ENCODE results near the gene CTDP1. TPM values are rescaled to one million over a fixed set of nuclear protein-coding genes. Genes with fewer than 3 reads are reported as not detected.

The CTDP1 gene
- total RNA-seq, 1 experiment from 2014 or later, result 24.9 TPM

DNA sequence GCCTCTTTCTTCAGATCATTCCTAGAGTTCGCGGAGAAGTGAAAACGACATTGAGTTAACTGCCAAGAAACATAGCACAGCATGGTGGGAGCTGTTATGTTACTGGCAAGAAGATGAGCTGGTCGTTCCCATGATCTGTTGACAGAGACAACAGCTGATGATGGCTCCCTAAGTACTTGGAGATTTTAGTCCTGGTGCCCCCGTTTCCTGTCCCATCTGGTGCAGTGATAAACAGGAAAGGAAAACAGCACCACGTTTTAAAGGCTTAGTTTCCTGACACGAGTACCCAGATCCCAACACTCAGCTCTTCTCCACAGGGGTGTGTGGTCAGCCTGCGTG is 61.7 kb downstream of the CTDP1 start:
- H3K79me2 ChIP-seq (ENCODE audit: insufficient read depth, low read length), result no peaks in the 10 kb centered on the region
- intact Hi-C loops (cut with micrococcal nuclease), result no loop called here
- no TSS peak for BruUV-seq (replicated peaks)

More for the DNA sequence above, 61.7 kb downstream of the CTDP1 start:
- DNase-seq (ENCODE audit: low read depth, low spot score), result no peak
- POLR2A ChIA-PET, result no interaction called here
- Histone ChIP-seq H3K27me3 (ENCODE audit: insufficient read depth, low read length) (no peaks in the 10 kb centered on the region), H3K36me3 (ENCODE audit: control insufficient read depth in 1 of 2, insufficient read depth in 2 of 2, low read length in 2 of 2) (peaks cover 2 to 20% of the 10 kb centered on the region in 2 experiments), H3K4me3 (replicated peaks in 1 of 2; ENCODE audit: low read depth in 1 of 2, low read length in 2 of 2) (no peak overlapping the region), H3K4me2 (ENCODE audit: low read length) (no peak overlapping the region), H3K4me1 (ENCODE audit: control insufficient read depth in 1 of 2, insufficient read depth in 2 of 2, low read length in 2 of 2) (no peaks in the 10 kb centered on the region), H3K27ac (ENCODE audit: low read depth, low read length) (no peak overlapping the region), H3K9me3 (ENCODE audit: control insufficient read depth in 1 of 2, insufficient read depth in 1 of 2, low read depth in 1 of 2, low read length in 2 of 2) (no peaks in the 10 kb centered on the region), H3K9me2 (ENCODE audit: insufficient read depth) (no peaks in the 10 kb centered on the region), H4K20me1 (ENCODE audit: insufficient read depth) (no peaks in the 10 kb centered on the region), H3K9ac (ENCODE audit: low read length) (no peak overlapping the region), H2AFZ (ENCODE audit: low read depth, low read length, poor library complexity, severe bottlenecking) (no peak overlapping the region)
- RAD21 ChIA-PET (ENCODE audit: low non-redundant PET in 1 of 2, low total read pairs in 2 of 2, uncharacterized antibody in 2 of 2, unreplicated experiment in 2 of 2), result no interaction called here
- no peak for ATAC-seq
- CTCF ChIA-PET, result no interaction called here
- TF ChIP-seq, protein P1, sequence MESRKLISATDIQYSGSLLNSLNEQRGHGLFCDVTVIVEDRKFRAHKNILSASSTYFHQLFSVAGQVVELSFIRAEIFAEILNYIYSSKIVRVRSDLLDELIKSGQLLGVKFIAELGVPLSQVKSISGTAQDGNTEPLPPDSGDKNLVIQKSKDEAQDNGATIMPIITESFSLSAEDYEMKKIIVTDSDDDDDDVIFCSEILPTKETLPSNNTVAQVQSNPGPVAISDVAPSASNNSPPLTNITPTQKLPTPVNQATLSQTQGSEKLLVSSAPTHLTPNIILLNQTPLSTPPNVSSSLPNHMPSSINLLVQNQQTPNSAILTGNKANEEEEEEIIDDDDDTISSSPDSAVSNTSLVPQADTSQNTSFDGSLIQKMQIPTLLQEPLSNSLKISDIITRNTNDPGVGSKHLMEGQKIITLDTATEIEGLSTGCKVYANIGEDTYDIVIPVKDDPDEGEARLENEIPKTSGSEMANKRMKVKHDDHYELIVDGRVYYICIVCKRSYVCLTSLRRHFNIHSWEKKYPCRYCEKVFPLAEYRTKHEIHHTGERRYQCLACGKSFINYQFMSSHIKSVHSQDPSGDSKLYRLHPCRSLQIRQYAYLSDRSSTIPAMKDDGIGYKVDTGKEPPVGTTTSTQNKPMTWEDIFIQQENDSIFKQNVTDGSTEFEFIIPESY (IDR thresholded peaks at IDR 0.05; ENCODE audit: extremely low read depth, insufficient replicate concordance, low read length), result no peak
- TF ChIP-seq CEBPB (IDR thresholded peaks at IDR 0.05; ENCODE audit: low read depth), result no peak
- TF ChIP-seq YY1 (IDR thresholded peaks at IDR 0.05; ENCODE audit: extremely low read depth, insufficient replicate concordance, low read depth, low read length), result no peak
- TF ChIP-seq EGR1 (IDR thresholded peaks at IDR 0.05; ENCODE audit: low read depth), result no peak
- TF ChIP-seq ZNF274 (IDR thresholded peaks at IDR 0.05; ENCODE audit: low read depth, low read length), result no peak
- TF ChIP-seq, protein P2, sequence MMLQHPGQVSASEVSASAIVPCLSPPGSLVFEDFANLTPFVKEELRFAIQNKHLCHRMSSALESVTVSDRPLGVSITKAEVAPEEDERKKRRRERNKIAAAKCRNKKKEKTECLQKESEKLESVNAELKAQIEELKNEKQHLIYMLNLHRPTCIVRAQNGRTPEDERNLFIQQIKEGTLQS (IDR thresholded peaks at IDR 0.05), result no peak
- no peak for TF ChIP-seq ELF1 (IDR thresholded peaks at IDR 0.05; ENCODE audit: borderline replicate concordance, low read depth)
- TF ChIP-seq EZH2 (IDR thresholded peaks at IDR 0.05), result no peak
- TF ChIP-seq POLR2A (IDR thresholded peaks at IDR 0.05; ENCODE audit: borderline replicate concordance, extremely low read depth, insufficient read depth, insufficient read length), result no peak
- TF ChIP-seq SIN3A (IDR thresholded peaks at IDR 0.05; ENCODE audit: low read depth), result no peak
- TF ChIP-seq CBX3 (IDR thresholded peaks at IDR 0.05; ENCODE audit: low read depth), result no peak
- no peak for TF ChIP-seq JUND (IDR thresholded peaks at IDR 0.05)
- TF ChIP-seq TCF7L2 (IDR thresholded peaks at IDR 0.05; ENCODE audit: borderline replicate concordance, extremely low read depth, insufficient read depth, insufficient read length), result no peak
- TF ChIP-seq ZFX (IDR thresholded peaks at IDR 0.05), result no peak
- TF ChIP-seq RAD21 (IDR thresholded peaks at IDR 0.05; ENCODE audit: low read depth), result no peak
- no peak for TF ChIP-seq FOSL1 (IDR thresholded peaks at IDR 0.05; ENCODE audit: low read depth)
